A673 (cell line): ENCODE measurements around the gene SDHB. TPM values are rescaled to one million over a fixed set of nuclear protein-coding genes. Genes with fewer than 3 reads are reported as not detected.

Source experiments
- BruUV-seq: library from RNA; stranded (reverse); fragments of 400-500 nt; replicated peaks from 2 replicates; lab custom pipeline; 2021; lab: Mats Ljungman, UMichigan
- CTCF ChIA-PET: fragments of 300-600 bp; sonication (Branson Sonifier 250); formaldehyde crosslinking; loops from one replicate; lab custom pipeline; 2022; ENCODE audit warnings: antibody characterized with exemption; lab: Charles Lee
- POLR2A ChIA-PET: fragments of 300-600 bp; sonication (Branson Sonifier 250); formaldehyde crosslinking; loops from one replicate; lab custom pipeline; 2022; ENCODE audit warnings: antibody characterized with exemption; ENCODE audit not compliant: low non-redundant PET; lab: Charles Lee
- DNase-seq: peaks from one replicate; pipeline ENCODE4 v3.0.0-alpha.2; 2015; ENCODE audit warnings: low spot score
- H3K27ac ChIP-seq: fragments of 200-600 bp; sonication (generic); 2 replicates; pipeline ENCODE4 v1.5.1; 2016; ENCODE audit warnings: mixed run types, low read depth, mild to moderate bottlenecking, mixed read lengths, antibody characterized with exemption, low read length; ENCODE audit not compliant: poor library complexity, severe bottlenecking
- H3K27me3 ChIP-seq: fragments of 200-600 bp; sonication (generic); replicated peaks from 2 replicates; pipeline ENCODE4 v1.6.1; 2017; ENCODE audit warnings: mixed run types, low read depth, mild to moderate bottlenecking, mixed read lengths, antibody characterized with exemption, low read length; ENCODE audit not compliant: insufficient read depth, poor library complexity
- H3K36me3 ChIP-seq: fragments of 200-600 bp; sonication (generic); 2 replicates; pipeline ENCODE4 v1.6.1; 2016; ENCODE audit warnings: mixed run types, mild to moderate bottlenecking, mixed read lengths, antibody characterized with exemption, low read length; ENCODE audit not compliant: insufficient read depth, poor library complexity, severe bottlenecking
- H3K4me1 ChIP-seq: fragments of 200-600 bp; sonication (generic); 2 replicates; pipeline ENCODE4 v1.6.1; 2017; ENCODE audit warnings: mixed run types, mild to moderate bottlenecking, mixed read lengths, antibody characterized with exemption, low read length; ENCODE audit not compliant: insufficient read depth, poor library complexity, severe bottlenecking
- H3K4me3 ChIP-seq: fragments of 200-600 bp; sonication (generic); 2 replicates; pipeline ENCODE4 v1.5.1; 2016; ENCODE audit warnings: low read depth, mixed run types, mild to moderate bottlenecking, mixed read lengths, low read length; ENCODE audit not compliant: poor library complexity, severe bottlenecking
- H3K9me3 ChIP-seq: fragments of 200-600 bp; sonication (generic); 2 replicates; pipeline ENCODE4 v1.6.1; 2016; ENCODE audit warnings: mixed run types, low read depth, mild to moderate bottlenecking, mixed read lengths, antibody characterized with exemption, low read length; ENCODE audit not compliant: poor library complexity, severe bottlenecking
- EZH2 ChIP-seq: fragments of 200-600 bp; sonication (generic); IDR thresholded peaks from 2 replicates; pipeline ENCODE4 v1.6.1; 2017; ENCODE audit warnings: borderline replicate concordance, low read depth, mild to moderate bottlenecking, mixed read lengths, antibody characterized with exemption, low read length; ENCODE audit not compliant: poor library complexity, severe bottlenecking
- intact Hi-C: fragments of 100-400 bp; cut with micrococcal nuclease; formaldehyde crosslinking; loops from one replicate; pipeline ENCODE4 v1.10.0; 2022; ENCODE audit not compliant: unreplicated experiment
- total RNA-seq: library from RNA; stranded (reverse); gene quantifications from 2 replicates; pipeline ENCODE4 v1.2.3, GENCODE V29; 2021
- TF ChIP-seq, protein P1 (sequence below): fragments of 300-800, 200-600 bp; sonication (generic); conservative IDR thresholded peaks from 2 replicates; pipeline ENCODE4 v1.5.1; 2017; ENCODE audit warnings: low read depth, mild to moderate bottlenecking, antibody characterized with exemption, low read length, moderate library complexity, mixed read lengths

SDHB gene
- total RNA-seq, 1 experiment from 2014 or later = 208 TPM

DNA sequence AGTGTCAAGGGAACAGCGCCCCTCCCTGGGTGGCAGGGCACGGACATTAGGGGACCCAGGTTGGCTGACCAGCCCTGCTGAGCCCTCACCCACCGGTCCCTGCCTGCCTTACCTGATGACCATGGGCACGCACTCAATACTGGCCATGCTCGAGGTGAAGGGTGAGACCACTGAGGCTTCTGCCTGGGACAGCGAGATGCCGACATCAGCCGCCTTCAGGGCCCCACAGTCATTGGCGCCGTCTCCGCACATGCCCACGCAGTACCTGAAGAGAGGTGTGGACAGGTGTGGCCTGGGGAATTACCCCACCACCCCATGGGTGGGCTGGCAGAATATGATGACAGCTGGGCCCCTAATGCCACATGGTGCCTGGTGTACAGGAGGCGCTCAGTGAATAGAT, 65.6 kb downstream of the SDHB start:
- ChIA-PET POLR2A (no interaction called here), CTCF (no interaction called here)
- Histone ChIP-seq H3K27me3 (no peaks in the 10 kb centered on the region), H3K4me1 (no peaks in the 10 kb centered on the region), H3K27ac (no peak overlapping the region), H3K9me3 (no peaks in the 10 kb centered on the region), H3K4me3 (no peak overlapping the region), H3K36me3 (no peaks in the 10 kb centered on the region)
- BruUV-seq = no TSS peak
- no peak for DNase-seq
- no peak for TF ChIP-seq EZH2
- TF ChIP-seq, protein P1, sequence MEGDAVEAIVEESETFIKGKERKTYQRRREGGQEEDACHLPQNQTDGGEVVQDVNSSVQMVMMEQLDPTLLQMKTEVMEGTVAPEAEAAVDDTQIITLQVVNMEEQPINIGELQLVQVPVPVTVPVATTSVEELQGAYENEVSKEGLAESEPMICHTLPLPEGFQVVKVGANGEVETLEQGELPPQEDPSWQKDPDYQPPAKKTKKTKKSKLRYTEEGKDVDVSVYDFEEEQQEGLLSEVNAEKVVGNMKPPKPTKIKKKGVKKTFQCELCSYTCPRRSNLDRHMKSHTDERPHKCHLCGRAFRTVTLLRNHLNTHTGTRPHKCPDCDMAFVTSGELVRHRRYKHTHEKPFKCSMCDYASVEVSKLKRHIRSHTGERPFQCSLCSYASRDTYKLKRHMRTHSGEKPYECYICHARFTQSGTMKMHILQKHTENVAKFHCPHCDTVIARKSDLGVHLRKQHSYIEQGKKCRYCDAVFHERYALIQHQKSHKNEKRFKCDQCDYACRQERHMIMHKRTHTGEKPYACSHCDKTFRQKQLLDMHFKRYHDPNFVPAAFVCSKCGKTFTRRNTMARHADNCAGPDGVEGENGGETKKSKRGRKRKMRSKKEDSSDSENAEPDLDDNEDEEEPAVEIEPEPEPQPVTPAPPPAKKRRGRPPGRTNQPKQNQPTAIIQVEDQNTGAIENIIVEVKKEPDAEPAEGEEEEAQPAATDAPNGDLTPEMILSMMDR = no peak
- intact Hi-C loops = no loop called here

DNA sequence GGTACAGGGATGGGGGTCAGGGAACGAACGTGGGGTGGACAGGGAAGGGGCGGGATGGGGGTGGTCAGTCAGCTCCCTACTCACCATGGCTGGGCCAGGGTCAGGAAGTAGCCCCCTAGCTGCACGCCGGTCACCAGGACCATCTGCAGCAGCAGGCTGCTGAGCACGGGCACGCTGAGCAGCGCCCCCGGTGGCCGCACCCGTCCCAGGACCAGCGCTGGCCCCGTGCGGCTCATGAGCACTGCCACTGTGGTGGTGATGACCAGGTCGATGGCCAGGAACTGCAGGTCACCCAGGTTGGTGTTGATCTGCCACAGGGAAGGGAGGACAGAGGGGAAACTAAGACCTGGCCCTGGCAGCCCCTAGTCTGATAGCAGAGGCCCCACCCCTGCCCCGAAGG, 66.9 kb downstream of the SDHB start:
- Histone ChIP-seq H3K4me1 (no peaks in the 10 kb centered on the region), H3K36me3 (no peaks in the 10 kb centered on the region), H3K27me3 (no peaks in the 10 kb centered on the region), H3K9me3 (no peaks in the 10 kb centered on the region), H3K4me3 (no peak overlapping the region), H3K27ac (no peak overlapping the region)
- intact Hi-C loops = no loop called here
- BruUV-seq = no TSS peak
- CTCF ChIA-PET = no interaction called here
- POLR2A ChIA-PET = no interaction called here
- TF ChIP-seq EZH2 = no peak
- TF ChIP-seq, protein P1 = peak; percentile 72
- no peak for DNase-seq

DNA sequence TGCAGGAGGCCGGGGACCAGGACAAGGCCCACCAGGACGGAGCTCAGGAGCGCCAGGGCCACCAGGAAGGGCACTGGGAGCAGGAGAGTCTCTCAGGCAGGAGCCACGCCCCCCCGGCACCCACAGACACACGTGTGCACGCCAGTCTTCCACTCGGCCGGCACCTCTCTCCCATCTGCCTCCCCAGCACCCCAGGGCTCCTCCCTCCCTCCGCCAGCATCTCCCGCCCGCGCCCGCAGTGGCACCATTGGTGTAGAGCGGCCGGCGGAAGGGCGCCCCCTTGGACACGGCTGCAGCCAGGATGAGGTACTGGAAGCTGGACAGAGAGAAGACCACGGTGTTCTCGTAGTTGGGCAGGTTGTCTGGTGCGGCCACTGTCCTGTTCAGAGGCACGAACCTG, 67.3 kb downstream of the SDHB start:
- ChIA-PET CTCF (no interaction called here), POLR2A (no interaction called here)
- DNase-seq = no peak
- no peaks in the 10 kb centered on the region for H3K9me3 ChIP-seq
- no peak overlapping the region for H3K27ac ChIP-seq
- intact Hi-C loops = no loop called here
- H3K4me1 ChIP-seq = no peaks in the 10 kb centered on the region
- no peaks in the 10 kb centered on the region for H3K36me3 ChIP-seq
- BruUV-seq = no TSS peak
- TF ChIP-seq, protein P1 = no peak
- TF ChIP-seq EZH2 = no peak
- H3K4me3 ChIP-seq = no peak overlapping the region
- H3K27me3 ChIP-seq = no peaks in the 10 kb centered on the region
